Heart left ventricle (tissue), 13 donors: Measurements from ENCODE around the gene CNR2.

Experiments used
- POLR2A ChIP-seq, 2 donors: fragments of 450-650 bp; IDR thresholded peaks; one replicate each; pipeline ENCODE4 v1.6.1; 2017; ENCODE audit warnings: antibody characterized with exemption in 2 of 2, mild to moderate bottlenecking in 2 of 2, moderate library complexity in 2 of 2
- TF ChIP-seq, protein P1 (sequence below), 12 donors: fragments of 200-600 bp; sonication (generic) in 4 of 12; IDR thresholded peaks; one replicate each; pipeline versions ENCODE4 v1.5.0 to v1.8.0; 2018 to 2022; ENCODE audit warnings: antibody characterized with exemption in 12 of 12, mild to moderate bottlenecking in 5 of 12
- donor health status: ischemic (EF 13 %, LVEDD 7.1; RV severe dilation, severe dysfunction).
- donor health status: DM: no; HTN: yes; CAD: no.
- donor health status: DM: no; HTN: no; CAD: no.
- donor health status: ischemic (EF 25% LVEDD 6.9; RV normal size, moderate dysfunction).
- donor health status: ischemic (EF 25% LVEDD 5.7; RV mildly dilated, moderate dysfunction).
- donor health status: ischemic (EF 35%, LVEDD 5.7; RV mildly dilated, moderate dysfunction).
- donor health status: nonischemic (EF 11% LVEDD 7.7; RV severe dilation, severe dysfunction).
- donor health status: DM: yes; HTN: yes; CAD: no.
- donor health status: PGD.
- donor health status: ischemic (EF 29% LVEDD 5.4; RV normal size, mild dysfunction).
- donor health status: nonischemic (EF 23%, LVEDD 6.1; RV moderate dilation, normal function).

DNA sequence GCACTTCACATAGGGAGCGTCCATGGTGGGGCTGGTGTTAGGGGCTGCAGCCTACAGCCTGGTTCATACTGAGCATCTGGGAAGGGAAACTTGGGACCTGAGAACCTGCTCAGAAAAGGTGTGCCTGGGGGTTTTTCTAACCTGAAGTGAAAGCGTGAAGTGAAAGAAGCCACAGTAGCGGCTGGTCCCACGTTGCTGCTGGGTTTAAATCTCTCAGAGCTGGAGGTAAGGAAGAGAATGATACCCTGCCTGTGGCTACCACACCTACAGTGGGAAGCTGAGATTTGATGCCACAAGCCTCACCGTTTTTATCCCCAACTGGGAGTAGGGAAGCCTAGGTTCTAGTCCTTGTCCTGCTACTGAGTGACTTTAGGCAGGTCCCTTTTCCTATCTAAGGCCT is 24.1 kb downstream of the CNR2 start:
- TF ChIP-seq, protein P1, sequence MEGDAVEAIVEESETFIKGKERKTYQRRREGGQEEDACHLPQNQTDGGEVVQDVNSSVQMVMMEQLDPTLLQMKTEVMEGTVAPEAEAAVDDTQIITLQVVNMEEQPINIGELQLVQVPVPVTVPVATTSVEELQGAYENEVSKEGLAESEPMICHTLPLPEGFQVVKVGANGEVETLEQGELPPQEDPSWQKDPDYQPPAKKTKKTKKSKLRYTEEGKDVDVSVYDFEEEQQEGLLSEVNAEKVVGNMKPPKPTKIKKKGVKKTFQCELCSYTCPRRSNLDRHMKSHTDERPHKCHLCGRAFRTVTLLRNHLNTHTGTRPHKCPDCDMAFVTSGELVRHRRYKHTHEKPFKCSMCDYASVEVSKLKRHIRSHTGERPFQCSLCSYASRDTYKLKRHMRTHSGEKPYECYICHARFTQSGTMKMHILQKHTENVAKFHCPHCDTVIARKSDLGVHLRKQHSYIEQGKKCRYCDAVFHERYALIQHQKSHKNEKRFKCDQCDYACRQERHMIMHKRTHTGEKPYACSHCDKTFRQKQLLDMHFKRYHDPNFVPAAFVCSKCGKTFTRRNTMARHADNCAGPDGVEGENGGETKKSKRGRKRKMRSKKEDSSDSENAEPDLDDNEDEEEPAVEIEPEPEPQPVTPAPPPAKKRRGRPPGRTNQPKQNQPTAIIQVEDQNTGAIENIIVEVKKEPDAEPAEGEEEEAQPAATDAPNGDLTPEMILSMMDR (IDR thresholded peaks at IDR 0.05) = no peak
- TF ChIP-seq POLR2A (IDR thresholded peaks at IDR 0.05) = no peak
